CD8-positive, alpha-beta memory T cell (primary cell): ENCODE results near the gene BCL11B. TPM values are rescaled to one million over a fixed set of nuclear protein-coding genes. Genes with fewer than 3 reads are reported as not detected.
A peak's percentile ranks its signal among the peaks of the same experiment; 100 is the strongest.

Experiments used
- CTCF ChIA-PET: fragments of 350-600 bp; sonication (Branson Sonifier 250); formaldehyde crosslinking; loops from one replicate; lab custom pipeline; 2021; ENCODE audit warnings: antibody characterized with exemption; lab: Charles Lee
- POLR2A ChIA-PET: fragments of 350-600 bp; sonication (Branson Sonifier 250); formaldehyde crosslinking; loops from one replicate; lab custom pipeline; 2021; ENCODE audit warnings: antibody characterized with exemption; lab: Charles Lee
- DNase-seq, 5 donors: peaks; one replicate each; pipeline versions ENCODE4 v3.0.0 to v3.0.0-alpha.2; 2020 to 2022; ENCODE audit warnings: mixed read lengths in 1 of 5
- H3K27ac ChIP-seq: one replicate; pipeline ENCODE4 v1.7.0; 2013; ENCODE audit warnings: low read depth, mild to moderate bottlenecking, low read length, moderate library complexity
- H3K27me3 ChIP-seq: 2 replicates; pipeline ENCODE4 v1.7.0; 2013; ENCODE audit warnings: low read length, mild to moderate bottlenecking; ENCODE audit not compliant: insufficient read depth, poor library complexity, severe bottlenecking
- H3K36me3 ChIP-seq: 2 replicates; pipeline ENCODE4 v1.7.0; 2013; ENCODE audit warnings: mild to moderate bottlenecking, low read length, moderate library complexity; ENCODE audit not compliant: insufficient read depth
- H3K4me1 ChIP-seq: 2 replicates; pipeline ENCODE4 v1.7.0; 2013; ENCODE audit warnings: mild to moderate bottlenecking, low read length, moderate library complexity; ENCODE audit not compliant: insufficient read depth
- H3K4me3 ChIP-seq: 2 replicates; pipeline ENCODE4 v1.7.0; 2013; ENCODE audit warnings: mild to moderate bottlenecking, low read length
- H3K9me3 ChIP-seq: 2 replicates; pipeline ENCODE4 v1.7.0; 2013; ENCODE audit warnings: mild to moderate bottlenecking, low read length
- H3K27ac Mint-ChIP-seq, 8 donors: one replicate each; pipeline ENCODE4 v1.8.0; 2020 to 2021; ENCODE audit warnings: mixed read lengths in 8 of 8, mild to moderate bottlenecking in 6 of 8, inconsistent platforms in 3 of 8, moderate library complexity in 3 of 8
- H3K27me3 Mint-ChIP-seq, 2 donors: one replicate each; pipeline ENCODE4 v1.8.0; 2020 to 2021; ENCODE audit warnings: mixed read lengths in 2 of 2, mild to moderate bottlenecking in 1 of 2, moderate library complexity in 1 of 2
- H3K36me3 Mint-ChIP-seq, 3 donors: one replicate each; pipeline ENCODE4 v1.8.0; 2020 to 2021; ENCODE audit warnings: mixed read lengths in 3 of 3, inconsistent platforms in 1 of 3, mild to moderate bottlenecking in 1 of 3
- H3K4me1 Mint-ChIP-seq, 3 donors: one replicate each; pipeline ENCODE4 v1.8.0; 2020 to 2021; ENCODE audit warnings: mixed read lengths in 3 of 3, inconsistent platforms in 1 of 3, mild to moderate bottlenecking in 1 of 3
- H3K4me3 Mint-ChIP-seq, 7 donors: one replicate each; pipeline ENCODE4 v1.8.0; 2020 to 2021; ENCODE audit warnings: mixed read lengths in 7 of 7, mild to moderate bottlenecking in 6 of 7, moderate library complexity in 4 of 7, inconsistent platforms in 2 of 7
- H3K9me3 Mint-ChIP-seq, 5 donors: one replicate each; pipeline ENCODE4 v1.8.0; 2020 to 2022; ENCODE audit warnings: mixed read lengths in 5 of 5, mild to moderate bottlenecking in 3 of 5, moderate library complexity in 2 of 5, inconsistent platforms in 1 of 5
- polyA plus RNA-seq: library from polyadenylated mRNA; unstranded; fragments of 300-500 nt; fragmentation: Illumina TruSeq; gene quantifications from one replicate; pipeline ENCODE4 v1.2.3, GENCODE V29; 2021
- total RNA-seq, 2 experiments: library from RNA; stranded (reverse); gene quantifications; one replicate each; pipeline ENCODE4 v1.2.3, GENCODE V29; 2021

BCL11B gene
- total and polyA plus RNA-seq, 3 experiments from 2014 or later, result 9.7 to 42.5 (median 42.0) TPM

DNA sequence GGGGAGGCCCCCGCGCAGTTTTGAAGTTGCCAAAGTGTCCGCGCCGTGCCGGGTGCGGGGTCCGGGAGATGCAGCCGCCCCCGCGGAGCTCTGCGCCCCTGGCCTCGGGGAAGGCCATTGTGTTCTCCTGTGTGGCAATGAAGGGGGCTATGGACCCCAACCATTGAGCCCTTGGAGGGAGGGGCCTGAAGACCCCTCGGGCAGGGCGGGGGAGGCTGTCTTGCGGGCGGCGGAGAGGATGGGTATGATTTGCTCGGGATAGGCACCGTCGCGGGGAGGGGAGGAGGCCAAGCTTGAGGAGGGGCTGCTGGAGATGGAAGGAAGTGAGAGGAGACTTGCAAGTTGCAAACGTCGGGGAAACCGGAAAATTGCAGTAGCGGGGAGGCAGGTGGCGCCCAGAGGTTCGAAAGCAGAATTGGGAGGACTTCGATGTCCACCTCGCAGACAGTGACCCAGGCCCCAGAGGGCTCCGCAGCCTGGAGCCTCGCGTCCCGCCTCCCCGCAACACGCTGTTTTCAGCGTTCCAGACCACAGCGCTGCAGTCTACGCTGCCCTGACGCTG, 25.4 kb downstream of the BCL11B start:
- peaks cover 4 to 66% (median 20%) of the 10 kb centered on the region in 3 donors for H3K36me3 Mint-ChIP-seq
- H3K4me1 ChIP-seq, result peaks cover 89% of the 10 kb centered on the region
- peak overlapping the region; percentile 85 to 99 (median 92) for H3K4me3 Mint-ChIP-seq
- H3K4me1 Mint-ChIP-seq, result peaks cover 85 to 87% (median 86%) of the 10 kb centered on the region in 3 donors
- peaks cover 0 to 2% (median 0%) of the 10 kb centered on the region in 5 donors for H3K9me3 Mint-ChIP-seq
- POLR2A ChIA-PET, result interaction anchor here (0.6 to 11.7 kb wide), 11 partner anchors 9 to 1047 kb away, joined by 3 to 169 read pairs (median 5); no protein-coding TSS in a partner anchor
- peaks cover 0 to 2% of the 10 kb centered on the region in 2 donors for H3K27me3 Mint-ChIP-seq
- no peaks in the 10 kb centered on the region for H3K27me3 ChIP-seq
- H3K27ac ChIP-seq, result peak overlapping the region; percentile 57
- peaks cover 34% of the 10 kb centered on the region for H3K36me3 ChIP-seq
- peak overlapping the region; percentile 90 to 100 (median 100) for H3K27ac Mint-ChIP-seq
- H3K4me3 ChIP-seq, result peak overlapping the region; percentile 70
- no peaks in the 10 kb centered on the region for H3K9me3 ChIP-seq
- DNase-seq, result peak; percentile 47 to 78 (median 66)
- CTCF ChIA-PET, result interaction anchor here (0.6 to 25.1 kb wide), 8 partner anchors 9 to 1107 kb away, joined by 3 to 532 read pairs (median 5); partner anchors contain the start of gene BCL11B

DNA sequence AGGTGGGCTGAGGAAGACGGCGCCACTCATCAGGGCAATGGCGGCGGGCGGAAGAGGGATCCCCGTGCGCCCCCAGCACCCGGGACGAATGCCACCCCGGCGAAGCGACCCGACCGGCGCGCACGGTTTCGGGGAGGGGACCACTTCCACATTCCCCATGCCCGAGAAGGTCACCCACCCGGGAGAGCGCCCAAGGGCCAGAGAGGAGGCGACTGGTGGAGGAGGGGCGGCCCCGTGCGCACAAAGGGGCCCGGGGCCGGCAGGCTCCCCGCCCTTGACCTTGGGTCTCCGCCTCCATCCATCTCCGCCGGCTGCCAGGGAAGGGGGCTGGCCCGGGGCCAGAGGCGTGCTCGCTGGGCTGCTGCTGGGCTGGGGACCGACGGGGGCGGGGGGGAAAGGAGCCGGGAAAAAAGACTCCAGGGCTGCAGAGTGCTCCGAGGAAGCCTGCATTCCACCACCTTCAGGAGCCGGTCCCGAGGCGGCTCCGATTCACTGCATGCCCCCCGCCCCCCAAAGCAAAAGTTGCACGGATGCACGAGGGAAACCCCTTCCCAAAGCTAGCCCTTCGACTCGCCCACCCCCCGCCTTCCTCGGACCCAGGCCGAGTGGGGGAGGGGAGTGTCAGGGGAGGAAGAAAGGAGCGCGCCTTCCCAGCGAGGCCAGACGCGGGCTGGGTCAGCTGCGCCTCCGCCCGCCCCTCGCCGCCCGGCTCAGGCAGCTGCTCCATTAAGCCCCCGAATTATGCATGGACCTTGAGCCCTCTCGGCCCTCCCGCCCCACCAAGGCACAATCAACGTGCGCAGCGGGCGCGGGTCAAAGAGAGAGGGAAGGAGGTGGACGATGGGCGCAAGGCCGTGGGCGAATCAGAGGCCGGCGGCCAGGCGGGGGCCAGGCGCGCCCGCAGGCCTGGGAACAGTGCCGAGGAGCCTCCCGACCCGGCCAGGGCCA, 26.2 kb downstream of the BCL11B start:
- Mint-ChIP-seq H3K4me3 (peak overlapping the region; percentile 84 to 94 (median 87)), H3K27ac (peak overlapping the region; percentile 90 to 100 (median 99)), H3K4me1 (peaks cover 85 to 87% (median 86%) of the 10 kb centered on the region in 3 donors), H3K9me3 (peaks cover 0 to 2% (median 0%) of the 10 kb centered on the region in 5 donors), H3K27me3 (peaks cover 0 to 2% of the 10 kb centered on the region in 2 donors), H3K36me3 (peaks cover under 1 to 63% (median 17%) of the 10 kb centered on the region in 3 donors)
- peaks cover 89% of the 10 kb centered on the region for H3K4me1 ChIP-seq
- ChIA-PET POLR2A (interaction anchor here (0.6 to 11.7 kb wide), 8 partner anchors 9 to 1046 kb away, joined by 3 to 169 read pairs (median 6); no protein-coding TSS in a partner anchor), CTCF (interaction anchor here (0.6 to 25.1 kb wide), 10 partner anchors 9 to 1106 kb away, joined by 3 to 532 read pairs (median 6); partner anchors contain the start of gene BCL11B)
- H3K9me3 ChIP-seq, result no peaks in the 10 kb centered on the region
- H3K36me3 ChIP-seq, result peaks cover 27% of the 10 kb centered on the region
- H3K27me3 ChIP-seq, result no peaks in the 10 kb centered on the region
- DNase-seq, result no peak
- H3K27ac ChIP-seq, result peak overlapping the region; percentile 57
- H3K4me3 ChIP-seq, result peak overlapping the region; percentile 70

DNA sequence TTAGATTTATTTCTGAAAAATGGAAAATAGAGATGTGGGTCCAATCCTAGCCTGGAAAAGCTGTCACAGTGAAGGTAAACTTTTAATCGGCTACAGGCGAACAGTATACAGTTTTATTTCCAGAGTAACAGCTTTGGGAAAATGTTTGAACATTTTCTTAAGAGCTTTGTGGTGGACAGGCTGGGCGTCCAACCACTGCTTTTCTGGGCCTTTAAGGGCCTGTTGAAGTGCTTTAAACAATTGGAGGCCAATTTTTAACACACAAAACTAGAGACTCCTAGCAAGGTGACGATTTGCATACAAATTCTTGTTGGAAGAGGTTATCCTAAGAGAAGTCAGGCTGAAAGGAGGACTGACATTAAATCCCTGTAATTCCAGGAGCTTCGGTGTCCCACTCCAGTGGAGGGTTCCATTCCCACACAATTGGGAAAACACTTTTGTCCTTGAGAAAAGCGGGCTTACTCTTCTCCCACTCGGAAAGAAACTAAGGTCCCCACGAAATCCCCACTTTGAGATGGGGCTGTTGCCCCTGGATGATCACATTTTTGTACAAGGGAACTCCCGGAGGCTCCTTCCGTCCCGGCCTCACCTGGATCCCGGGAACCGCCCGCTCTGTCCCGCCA, 26.9 kb downstream of the BCL11B start:
- Mint-ChIP-seq H3K36me3 (peaks cover 0 to 60% (median 15%) of the 10 kb centered on the region in 3 donors), H3K27me3 (peaks cover 0 to 2% of the 10 kb centered on the region in 2 donors)

DNA sequence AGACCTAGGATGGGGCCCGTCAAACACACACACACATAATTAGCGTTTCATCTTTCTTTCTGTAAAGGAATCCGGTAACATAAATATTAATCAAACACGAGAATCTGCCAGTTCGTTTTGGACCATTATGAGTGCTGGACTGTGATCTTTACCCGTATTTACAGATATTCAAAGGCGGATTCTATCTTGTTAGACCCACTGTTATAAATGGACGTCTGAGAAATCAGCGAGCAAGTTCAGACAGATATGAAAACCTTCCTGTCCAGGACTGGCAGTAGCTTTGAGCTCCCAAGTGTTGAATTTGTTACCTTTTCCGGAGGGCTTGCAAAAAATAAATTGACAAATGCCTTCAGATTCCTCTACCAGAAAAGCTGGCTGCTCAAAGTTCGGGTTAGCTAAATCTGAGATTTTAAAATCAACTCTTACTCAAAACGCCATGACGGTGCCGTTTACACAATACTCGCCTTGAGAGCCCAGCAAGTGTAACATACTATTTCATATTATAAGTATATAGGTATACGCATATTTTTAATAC, 27.6 kb downstream of the BCL11B start:
- Histone ChIP-seq H3K4me3 (peak overlapping the region; percentile 70), H3K27me3 (no peaks in the 10 kb centered on the region), H3K9me3 (no peaks in the 10 kb centered on the region), H3K4me1 (peaks cover 89% of the 10 kb centered on the region), H3K36me3 (peaks cover 20% of the 10 kb centered on the region), H3K27ac (peak overlapping the region; percentile 55)
- Mint-ChIP-seq H3K36me3 (peaks cover 3 to 61% (median 13%) of the 10 kb centered on the region in 3 donors), H3K4me3 (peak overlapping the region; percentile 84 to 94 (median 87)), H3K27me3 (peaks cover 0 to 2% of the 10 kb centered on the region in 2 donors), H3K4me1 (peaks cover 86 to 88% (median 88%) of the 10 kb centered on the region in 3 donors), H3K27ac (peak overlapping the region; percentile 90 to 100 (median 99)), H3K9me3 (peaks cover 0 to 2% (median 0%) of the 10 kb centered on the region in 5 donors)
- POLR2A ChIA-PET, result interaction anchor here (0.6 to 11.7 kb wide), 10 partner anchors 9 to 53 kb away, joined by 3 to 169 read pairs (median 5); no protein-coding TSS in a partner anchor
- CTCF ChIA-PET, result interaction anchor here (0.9 to 25.1 kb wide), 9 partner anchors 8 to 43 kb away, joined by 3 to 532 read pairs (median 6); partner anchors contain the start of gene BCL11B
- DNase-seq, result no peak

More for the DNA sequence above, 26.9 kb downstream of the BCL11B start:
- Histone ChIP-seq H3K4me1 (peaks cover 89% of the 10 kb centered on the region), H3K27ac (peak overlapping the region; percentile 55), H3K4me3 (peak overlapping the region; percentile 70), H3K36me3 (peaks cover 23% of the 10 kb centered on the region), H3K9me3 (no peaks in the 10 kb centered on the region), H3K27me3 (no peaks in the 10 kb centered on the region)
- peaks cover 0 to 2% (median 0%) of the 10 kb centered on the region in 5 donors for H3K9me3 Mint-ChIP-seq
- peak overlapping the region; percentile 90 to 100 (median 99) for H3K27ac Mint-ChIP-seq
- DNase-seq, result no peak
- H3K4me3 Mint-ChIP-seq, result peak overlapping the region; percentile 84 to 94 (median 87)
- ChIA-PET POLR2A (interaction anchor here (0.7 to 11.7 kb wide), 9 partner anchors 8 to 54 kb away, joined by 3 to 169 read pairs (median 5); no protein-coding TSS in a partner anchor), CTCF (interaction anchor here (0.9 to 25.1 kb wide), 9 partner anchors 9 to 44 kb away, joined by 3 to 532 read pairs (median 6); partner anchors contain the start of gene BCL11B)
- H3K4me1 Mint-ChIP-seq, result peaks cover 84 to 87% (median 86%) of the 10 kb centered on the region in 3 donors

DNA sequence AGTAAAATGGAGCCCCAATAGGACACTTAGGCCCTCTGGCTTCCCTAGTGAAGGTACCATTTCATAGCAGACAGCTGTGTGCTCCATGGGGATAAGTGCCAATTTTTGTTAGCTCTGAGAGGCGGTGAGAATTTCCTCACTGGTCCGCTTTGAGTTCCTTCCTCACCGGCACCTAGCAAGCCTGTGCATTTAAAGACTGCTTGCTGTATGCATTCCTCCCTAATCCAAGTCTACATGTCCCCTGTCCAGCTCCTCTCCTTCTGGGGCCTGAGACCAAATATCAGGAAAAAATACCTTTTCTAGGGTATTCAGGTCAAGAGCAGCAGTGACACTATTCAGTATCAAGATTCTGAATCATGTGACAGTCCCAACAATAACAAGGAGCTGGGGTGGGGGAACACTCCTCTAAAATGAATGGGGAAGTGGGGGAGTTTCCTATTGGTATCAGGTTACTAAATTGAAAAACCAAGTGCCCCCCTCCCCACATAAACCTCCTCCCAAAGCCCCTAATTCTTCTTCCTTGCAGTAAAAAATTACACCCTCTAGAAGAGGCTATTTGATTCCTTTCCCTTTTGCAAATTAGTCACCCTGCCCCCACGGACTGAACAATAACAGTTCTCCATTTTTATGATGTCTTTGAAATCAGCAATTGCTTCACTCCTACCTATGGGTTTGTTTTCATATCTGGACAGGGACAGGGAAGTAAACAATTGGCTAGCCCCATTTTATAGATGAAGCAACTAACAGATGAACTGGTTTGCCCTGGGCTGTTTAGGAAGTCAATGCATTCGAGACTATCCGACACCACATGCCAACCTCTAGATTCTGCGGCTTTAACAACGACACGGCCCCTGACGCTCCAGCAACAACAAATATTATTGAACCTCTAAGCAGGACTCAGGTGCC, 28.9 kb downstream of the BCL11B start:
- peaks cover 3 to 62% (median 11%) of the 10 kb centered on the region in 3 donors for H3K36me3 Mint-ChIP-seq
- H3K27me3 Mint-ChIP-seq, result peaks cover 0 to 2% of the 10 kb centered on the region in 2 donors
- Histone ChIP-seq H3K27ac (peak overlapping the region; percentile 64), H3K9me3 (no peaks in the 10 kb centered on the region), H3K36me3 (peaks cover 15% of the 10 kb centered on the region), H3K4me1 (peaks cover 89% of the 10 kb centered on the region), H3K4me3 (peak overlapping the region; percentile 70), H3K27me3 (no peaks in the 10 kb centered on the region)
- ChIA-PET POLR2A (interaction anchor here (0.6 to 11.7 kb wide), 8 partner anchors 10 to 32 kb away, joined by 3 to 169 read pairs (median 14); no protein-coding TSS in a partner anchor), CTCF (interaction anchor here (1.0 to 25.1 kb wide), 6 partner anchors 8 to 25 kb away, joined by 3 to 532 read pairs (median 7); partner anchors contain the start of gene BCL11B)
- H3K27ac Mint-ChIP-seq, result peak overlapping the region; percentile 90 to 100 (median 99)
- DNase-seq, result peak in 3 of 5 donors; percentile 74 to 80 (median 76)
- H3K4me3 Mint-ChIP-seq, result peak overlapping the region; percentile 84 to 94 (median 87)
- H3K9me3 Mint-ChIP-seq, result peaks cover 0 to 2% (median 0%) of the 10 kb centered on the region in 5 donors
- H3K4me1 Mint-ChIP-seq, result peaks cover 86 to 88% (median 88%) of the 10 kb centered on the region in 3 donors

DNA sequence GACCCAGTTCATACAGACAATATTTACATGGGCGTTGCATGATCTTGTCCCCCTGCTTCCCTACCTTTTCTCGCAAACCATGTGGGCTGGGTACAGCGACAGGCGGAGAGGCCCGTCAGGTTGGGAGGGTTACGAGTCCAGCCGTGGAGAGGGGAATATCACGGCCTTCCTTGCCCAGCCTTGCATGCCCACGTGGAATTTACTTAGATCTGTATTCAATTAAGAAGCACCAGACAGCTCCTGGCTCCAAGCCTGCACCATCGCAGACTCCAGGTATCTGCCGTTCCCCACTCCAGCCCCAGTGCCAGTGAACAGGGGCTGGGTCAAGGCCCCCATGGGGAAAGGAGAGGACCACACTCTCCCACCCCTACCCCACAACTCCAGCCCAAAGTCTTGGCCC, 29.8 kb downstream of the BCL11B start:
- H3K27ac ChIP-seq, result peak overlapping the region; percentile 64
- H3K4me3 Mint-ChIP-seq, result peak overlapping the region; percentile 84 to 94 (median 87)
- H3K27me3 ChIP-seq, result no peaks in the 10 kb centered on the region
- peaks cover 0 to 2% (median 0%) of the 10 kb centered on the region in 5 donors for H3K9me3 Mint-ChIP-seq
- H3K4me1 ChIP-seq, result peaks cover 89% of the 10 kb centered on the region
- H3K27ac Mint-ChIP-seq, result peak overlapping the region; percentile 90 to 100 (median 99)
- H3K4me1 Mint-ChIP-seq, result peaks cover 86 to 88% (median 88%) of the 10 kb centered on the region in 3 donors
- H3K36me3 Mint-ChIP-seq, result peaks cover 3 to 65% (median 13%) of the 10 kb centered on the region in 3 donors
- POLR2A ChIA-PET, result interaction anchor here (0.6 to 11.7 kb wide), 6 partner anchors 9 to 25 kb away, joined by 3 to 169 read pairs (median 35); no protein-coding TSS in a partner anchor
- peak overlapping the region; percentile 70 for H3K4me3 ChIP-seq
- CTCF ChIA-PET, result interaction anchor here (0.9 to 25.1 kb wide), 10 partner anchors 8 to 27 kb away, joined by 3 to 532 read pairs (median 4); partner anchors contain the start of gene BCL11B
- H3K9me3 ChIP-seq, result no peaks in the 10 kb centered on the region
- peaks cover 0 to 2% of the 10 kb centered on the region in 2 donors for H3K27me3 Mint-ChIP-seq
- DNase-seq, result peak in 1 of 5 donors; percentile 46
- H3K36me3 ChIP-seq, result peaks cover 15% of the 10 kb centered on the region
